IPS-20b (cell line): Measurements from ENCODE around the gene TSEN54.

Experiments
- H3K27ac ChIP-seq: one replicate; pipeline ENCODE4 v1.5.1; 2013; ENCODE audit warnings: low read length
- H3K27me3 ChIP-seq: 2 replicates; pipeline ENCODE4 v1.6.1; 2013; ENCODE audit warnings: mild to moderate bottlenecking, low read length, inconsistent platforms; ENCODE audit not compliant: insufficient read depth
- H3K36me3 ChIP-seq: 2 replicates; pipeline ENCODE4 v1.6.1; 2013; ENCODE audit warnings: low read depth, mild to moderate bottlenecking, inconsistent platforms, low read length, moderate library complexity; ENCODE audit not compliant: insufficient read depth
- H3K4me1 ChIP-seq: 2 replicates; pipeline ENCODE4 v1.6.1; 2013; ENCODE audit warnings: mild to moderate bottlenecking, control low read depth, inconsistent platforms, low read length, moderate library complexity; ENCODE audit not compliant: insufficient read depth
- H3K4me3 ChIP-seq: 2 replicates; pipeline ENCODE4 v1.5.1; 2013; ENCODE audit warnings: mild to moderate bottlenecking, low read length, inconsistent platforms
- H3K9ac ChIP-seq: 2 replicates; pipeline ENCODE4 v1.6.1; 2013; ENCODE audit warnings: low read depth, mild to moderate bottlenecking, inconsistent platforms, low read length, moderate library complexity
- H3K9me3 ChIP-seq: 2 replicates; pipeline ENCODE4 v1.6.1; 2013; ENCODE audit warnings: mild to moderate bottlenecking, low read depth, low read length, inconsistent platforms; ENCODE audit not compliant: insufficient read depth

Gene TSEN54

GRCh38 chr17:75478508-75478907 is 37.8 kb upstream of the TSEN54 start:
- H3K4me1 ChIP-seq, result no peaks in the 10 kb centered on the region
- H3K9ac ChIP-seq, result 0 out of 2 replicates have a peak overlapping the region, but pooled peaks have one; percentile 48
- no peaks in the 10 kb centered on the region for H3K9me3 ChIP-seq
- H3K4me3 ChIP-seq, result no peak overlapping the region
- H3K36me3 ChIP-seq, result peaks cover 8% of the 10 kb centered on the region; the same call in 1 of the 2 replicates
- no peak overlapping the region for H3K27ac ChIP-seq
- H3K27me3 ChIP-seq, result no peaks in the 10 kb centered on the region

GRCh38 chr17:75480281-75480680 is 36.0 kb upstream of the TSEN54 start:
- no peak overlapping the region for H3K9ac ChIP-seq
- no peaks in the 10 kb centered on the region for H3K4me1 ChIP-seq
- H3K27me3 ChIP-seq, result no peaks in the 10 kb centered on the region
- peaks cover 8% of the 10 kb centered on the region; the same call in 1 of the 2 replicates for H3K36me3 ChIP-seq
- H3K9me3 ChIP-seq, result no peaks in the 10 kb centered on the region
- no peak overlapping the region for H3K4me3 ChIP-seq
- no peak overlapping the region for H3K27ac ChIP-seq

GRCh38 chr17:75481194-75482068 is 34.9 kb upstream of the TSEN54 start:
- H3K36me3 ChIP-seq, result peaks cover 8% of the 10 kb centered on the region; the same call in 1 of the 2 replicates

DNA sequence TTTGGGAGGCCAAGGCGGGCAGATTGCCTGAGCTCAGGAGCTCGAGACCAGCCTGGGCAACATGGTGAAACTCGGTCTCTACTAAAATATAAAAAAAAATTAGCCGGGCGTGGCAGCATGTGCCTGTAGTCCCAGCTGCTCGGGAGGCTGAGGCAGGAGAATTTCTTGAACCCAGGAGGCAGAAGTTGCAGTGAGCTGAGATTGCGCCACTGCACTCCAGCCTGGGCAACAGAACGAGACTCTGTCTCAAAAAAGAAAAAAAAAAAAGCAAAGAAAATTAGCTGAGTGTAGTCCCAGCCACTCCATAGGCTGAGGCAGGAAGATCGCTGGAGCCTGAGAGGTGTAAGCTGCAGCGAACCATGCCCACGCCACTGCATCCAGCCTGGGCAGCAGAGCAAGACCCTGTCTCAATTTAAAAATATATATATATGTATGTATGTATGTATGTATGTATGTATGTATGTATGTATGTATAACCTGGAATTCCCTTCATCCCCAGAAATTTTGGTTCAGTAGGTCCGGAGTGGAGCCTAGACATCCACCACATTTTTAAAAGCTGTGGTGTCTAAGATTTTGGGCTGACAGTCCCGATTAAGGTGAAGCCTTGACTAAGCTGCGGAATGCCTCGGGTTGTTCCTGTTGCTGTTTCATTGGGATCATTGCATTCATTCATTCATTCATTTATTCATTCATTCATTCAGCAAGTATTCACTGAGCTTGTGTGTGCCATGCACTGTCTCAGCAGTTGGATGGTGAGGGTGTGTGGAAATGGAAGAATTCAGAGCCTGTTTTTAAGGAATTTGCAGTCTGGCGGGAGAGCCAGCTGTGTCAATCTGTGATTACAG is 34.0 kb upstream of the TSEN54 start:
- Histone ChIP-seq H3K27ac (no peak overlapping the region), H3K4me3 (no peak overlapping the region), H3K36me3 (no peaks in the 10 kb centered on the region), H3K9me3 (no peaks in the 10 kb centered on the region), H3K9ac (no peak overlapping the region), H3K27me3 (no peaks in the 10 kb centered on the region), H3K4me1 (no peaks in the 10 kb centered on the region)

More at GRCh38 chr17:75481194-75482068, 34.9 kb upstream of the TSEN54 start:
- Histone ChIP-seq H3K27me3 (no peaks in the 10 kb centered on the region), H3K27ac (no peak overlapping the region), H3K9ac (no peak overlapping the region), H3K9me3 (no peaks in the 10 kb centered on the region), H3K4me3 (no peak overlapping the region), H3K4me1 (no peaks in the 10 kb centered on the region)

GRCh38 chr17:75485688-75486087 is 30.6 kb upstream of the TSEN54 start:
- H3K9ac ChIP-seq, result no peak overlapping the region
- no peak overlapping the region for H3K4me3 ChIP-seq
- no peaks in the 10 kb centered on the region for H3K9me3 ChIP-seq
- no peaks in the 10 kb centered on the region for H3K4me1 ChIP-seq
- no peaks in the 10 kb centered on the region for H3K27me3 ChIP-seq
- no peaks in the 10 kb centered on the region for H3K36me3 ChIP-seq
- H3K27ac ChIP-seq, result no peak overlapping the region

DNA sequence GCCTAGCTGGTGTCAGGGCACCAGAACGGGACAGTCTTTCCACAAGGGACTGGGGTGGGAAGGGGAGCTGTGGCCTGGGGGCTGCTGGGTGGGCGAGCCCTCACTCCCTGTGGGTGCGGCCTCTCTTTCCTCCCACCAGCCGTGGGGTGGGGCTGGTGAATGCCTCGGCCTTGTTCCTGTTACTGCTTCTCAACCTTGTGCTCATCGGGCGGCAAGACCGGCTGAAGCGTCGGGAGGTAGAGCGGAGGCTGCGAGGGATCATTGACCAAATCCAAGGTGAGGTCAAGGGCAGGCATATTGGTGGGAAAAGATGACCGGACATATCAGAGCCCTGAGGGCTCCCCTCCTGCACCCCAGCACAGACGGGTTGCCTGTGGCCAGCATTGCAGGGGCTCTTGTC is 30.2 kb upstream of the TSEN54 start:
- H3K4me1 ChIP-seq, result no peaks in the 10 kb centered on the region
- H3K27ac ChIP-seq, result no peak overlapping the region
- H3K9ac ChIP-seq, result no peak overlapping the region

GRCh38 chr17:75486951-75487350 is 29.4 kb upstream of the TSEN54 start:
- Histone ChIP-seq H3K4me1 (no peaks in the 10 kb centered on the region), H3K36me3 (no peaks in the 10 kb centered on the region), H3K27ac (no peak overlapping the region), H3K27me3 (no peaks in the 10 kb centered on the region), H3K9me3 (no peaks in the 10 kb centered on the region), H3K9ac (no peak overlapping the region), H3K4me3 (no peak overlapping the region)

More for the DNA sequence above, 30.2 kb upstream of the TSEN54 start:
- H3K36me3 ChIP-seq, result no peaks in the 10 kb centered on the region
- H3K4me3 ChIP-seq, result no peak overlapping the region
- H3K9me3 ChIP-seq, result no peaks in the 10 kb centered on the region
- no peaks in the 10 kb centered on the region for H3K27me3 ChIP-seq

- Histone ChIP-seq H3K9ac (no peak overlapping the region), H3K36me3 (no peaks in the 10 kb centered on the region), H3K27me3 (no peaks in the 10 kb centered on the region), H3K4me3 (no peak overlapping the region), H3K27ac (no peak overlapping the region), H3K9me3 (no peaks in the 10 kb centered on the region), H3K4me1 (no peaks in the 10 kb centered on the region)
These were observed 28.8 kb upstream of the TSEN54 start for GRCh38 chr17:75487351-75488070.

DNA sequence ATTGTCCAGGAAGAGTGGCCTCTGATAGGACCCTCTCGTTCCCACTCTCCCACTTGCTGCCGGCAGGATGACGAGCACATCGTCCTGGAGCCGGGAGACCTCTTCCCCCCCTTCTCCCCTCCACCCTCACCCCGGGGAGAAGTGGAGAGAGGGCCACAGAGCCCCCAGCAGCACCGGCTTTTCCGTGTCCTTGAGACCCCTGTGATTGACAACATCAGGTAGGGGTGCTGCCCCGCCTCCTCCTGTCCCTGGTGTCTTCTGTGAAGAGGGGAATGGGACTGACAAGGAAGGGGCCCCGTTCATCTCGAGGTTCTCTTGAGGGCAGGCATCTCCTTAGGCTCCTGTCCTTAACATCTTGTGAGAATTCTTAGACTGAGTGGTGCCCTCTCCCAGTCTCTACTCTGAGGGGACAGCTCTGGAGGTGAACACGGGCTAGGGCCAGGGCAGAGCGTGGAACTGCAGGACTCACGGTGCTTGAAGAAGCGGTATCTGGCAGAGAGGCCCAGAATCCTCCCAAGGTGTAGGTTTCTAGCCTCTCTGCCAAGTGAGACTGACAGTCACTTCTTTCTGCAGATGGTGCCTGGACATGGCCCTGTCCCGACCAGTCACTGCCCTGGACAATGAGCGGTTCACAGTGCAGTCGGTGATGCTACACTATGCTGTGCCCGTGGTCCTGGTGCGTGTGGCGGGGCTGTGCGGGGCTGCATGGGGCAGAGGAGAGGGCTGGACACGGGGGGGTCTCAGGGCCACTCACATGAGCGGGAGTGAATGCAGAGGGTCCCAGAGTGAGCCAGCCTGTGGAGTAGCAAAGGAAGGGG is 27.4 kb upstream of the TSEN54 start:
- Histone ChIP-seq H3K4me3 (no peak overlapping the region), H3K36me3 (peaks cover 12% of the 10 kb centered on the region), H3K9ac (no peak overlapping the region), H3K4me1 (no peaks in the 10 kb centered on the region), H3K27ac (no peak overlapping the region), H3K9me3 (no peaks in the 10 kb centered on the region), H3K27me3 (no peaks in the 10 kb centered on the region)

- Histone ChIP-seq H3K36me3 (peaks cover 17% of the 10 kb centered on the region), H3K9me3 (no peaks in the 10 kb centered on the region), H3K4me3 (no peak overlapping the region), H3K27ac (no peak overlapping the region), H3K27me3 (no peaks in the 10 kb centered on the region), H3K4me1 (no peaks in the 10 kb centered on the region), H3K9ac (no peak overlapping the region)
These were observed 26.8 kb upstream of the TSEN54 start for GRCh38 chr17:75489511-75489955.
